ENCODE data around the gene SERINC5. TPM values are rescaled to one million over a fixed set of nuclear protein-coding genes. Genes with fewer than 3 reads are reported as not detected.

The SERINC5 gene
- total and polyA plus RNA-seq, 2 experiments from 2014 or later: 5.4 to 11.7 TPM

GRCh38 chr5:80125022-80125961 lies 130.6 kb downstream of the SERINC5 start:
- DNase-seq: no peak
- Histone ChIP-seq H3K4me3 (no peak overlapping the region), H3K9me3 (ENCODE audit: low read depth) (no peaks in the 10 kb centered on the region), H3K9ac (no peak overlapping the region), H3K27ac (0 out of 2 replicates have a peak overlapping the region, but pooled peaks have one; percentile 26), H3K9me2 (ENCODE audit: insufficient read depth) (no peaks in the 10 kb centered on the region), H3K4me2 (ENCODE audit: unreplicated experiment) (no peak overlapping the region), H4K20me1 (ENCODE audit: insufficient read depth) (no peaks in the 10 kb centered on the region), H3K36me3 (ENCODE audit: low read depth) (no peaks in the 10 kb centered on the region), H2AFZ (no peak overlapping the region), H3K79me2 (ENCODE audit: insufficient read depth) (no peaks in the 10 kb centered on the region), H3K4me1 (ENCODE audit: insufficient read depth) (peaks cover 10% of the 10 kb centered on the region), H3K27me3 (replicated peaks; ENCODE audit: insufficient read depth) (no peaks in the 10 kb centered on the region), H3F3A (ENCODE audit: insufficient read depth) (peaks cover 15% of the 10 kb centered on the region)
- in situ Hi-C loops (cut with MboI): no loop called here
- TF ChIP-seq EZH2phosphoT487 (IDR thresholded peaks at IDR 0.05; ENCODE audit: insufficient read depth, low read depth): no peak
- TF ChIP-seq EZH2 (IDR thresholded peaks at IDR 0.05; ENCODE audit: insufficient read depth, poor library complexity, severe bottlenecking): no peak
- WGBS, 2 experiments (ENCODE audit: low coverage in 1 of 2, low lambda C conversion rate in 2 of 2, missing lambda C conversion rate in 2 of 2): 78 to 80% methylated on average over 11 of the region's 11 CpGs

GRCh38 chr5:80124121-80124918 lies 131.5 kb downstream of the SERINC5 start:
- H3K79me2 ChIP-seq (ENCODE audit: insufficient read depth): no peaks in the 10 kb centered on the region
- H3K4me3 ChIP-seq: no peak overlapping the region
- no peak overlapping the region for H2AFZ ChIP-seq
- no peak overlapping the region for H3K9ac ChIP-seq
- no peaks in the 10 kb centered on the region for H3K9me3 ChIP-seq (ENCODE audit: low read depth)
- no peaks in the 10 kb centered on the region for H3K9me2 ChIP-seq (ENCODE audit: insufficient read depth)
- DNase-seq: no peak
- peaks cover 15% of the 10 kb centered on the region for H3F3A ChIP-seq (ENCODE audit: insufficient read depth)
- TF ChIP-seq EZH2phosphoT487 (IDR thresholded peaks at IDR 0.05; ENCODE audit: insufficient read depth, low read depth) (no peak), EZH2 (IDR thresholded peaks at IDR 0.05; ENCODE audit: insufficient read depth, poor library complexity, severe bottlenecking) (no peak)
- no peaks in the 10 kb centered on the region for H4K20me1 ChIP-seq (ENCODE audit: insufficient read depth)
- in situ Hi-C loops (cut with MboI): no loop called here
- H3K27ac ChIP-seq: no peak overlapping the region
- H3K36me3 ChIP-seq (ENCODE audit: low read depth): no peaks in the 10 kb centered on the region
- H3K4me2 ChIP-seq (ENCODE audit: unreplicated experiment): no peak overlapping the region
- 83 to 86% methylated on average over 9 of the region's 9 CpGs for WGBS, 2 experiments (ENCODE audit: low coverage in 1 of 2, low lambda C conversion rate in 2 of 2, missing lambda C conversion rate in 2 of 2)
- H3K4me1 ChIP-seq (ENCODE audit: insufficient read depth): peaks cover 10% of the 10 kb centered on the region
- no peaks in the 10 kb centered on the region for H3K27me3 ChIP-seq (replicated peaks; ENCODE audit: insufficient read depth)

DNA sequence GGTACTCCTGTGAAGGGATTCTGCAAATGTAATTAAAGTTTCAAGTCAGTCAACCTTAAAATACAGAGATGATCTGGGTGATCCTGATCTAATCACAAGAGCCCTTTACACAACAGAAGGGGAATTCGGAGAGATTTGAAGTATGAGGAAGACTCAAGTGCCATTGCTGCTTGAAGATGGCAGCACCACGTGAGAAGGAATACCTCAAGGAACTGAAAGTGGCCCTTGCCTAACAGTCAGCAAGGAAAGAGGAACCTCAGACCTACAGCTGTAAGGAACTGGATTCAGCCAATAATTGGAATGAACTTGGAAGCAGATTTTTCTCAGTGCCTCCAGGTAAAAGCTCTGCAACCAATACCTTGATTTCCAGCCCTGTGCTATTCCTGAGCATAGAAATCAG lies 133.3 kb downstream of the SERINC5 start:
- no peaks in the 10 kb centered on the region for H3K9me3 ChIP-seq (ENCODE audit: low read depth)
- H3K79me2 ChIP-seq (ENCODE audit: insufficient read depth): no peaks in the 10 kb centered on the region
- H3K4me3 ChIP-seq: no peak overlapping the region
- H4K20me1 ChIP-seq (ENCODE audit: insufficient read depth): no peaks in the 10 kb centered on the region
- no peak overlapping the region for H3K9ac ChIP-seq
- in situ Hi-C loops (cut with MboI): no loop called here
- H3K36me3 ChIP-seq (ENCODE audit: low read depth): no peaks in the 10 kb centered on the region
- TF ChIP-seq EZH2 (IDR thresholded peaks at IDR 0.05; ENCODE audit: insufficient read depth, poor library complexity, severe bottlenecking) (no peak), EZH2phosphoT487 (IDR thresholded peaks at IDR 0.05; ENCODE audit: insufficient read depth, low read depth) (no peak)
- H3K27me3 ChIP-seq (replicated peaks; ENCODE audit: insufficient read depth): no peaks in the 10 kb centered on the region
- WGBS, 2 experiments (ENCODE audit: low coverage in 1 of 2, low lambda C conversion rate in 2 of 2, missing lambda C conversion rate in 2 of 2): 55 to 68% methylated on average over 2 of the region's 2 CpGs
- H3K27ac ChIP-seq: no peak overlapping the region
- no peak overlapping the region for H2AFZ ChIP-seq
- H3F3A ChIP-seq (ENCODE audit: insufficient read depth): peaks cover 15% of the 10 kb centered on the region
- no peaks in the 10 kb centered on the region for H3K9me2 ChIP-seq (ENCODE audit: insufficient read depth)
- peaks cover 10% of the 10 kb centered on the region for H3K4me1 ChIP-seq (ENCODE audit: insufficient read depth)
- H3K4me2 ChIP-seq (ENCODE audit: unreplicated experiment): no peak overlapping the region
- DNase-seq: no peak

DNA sequence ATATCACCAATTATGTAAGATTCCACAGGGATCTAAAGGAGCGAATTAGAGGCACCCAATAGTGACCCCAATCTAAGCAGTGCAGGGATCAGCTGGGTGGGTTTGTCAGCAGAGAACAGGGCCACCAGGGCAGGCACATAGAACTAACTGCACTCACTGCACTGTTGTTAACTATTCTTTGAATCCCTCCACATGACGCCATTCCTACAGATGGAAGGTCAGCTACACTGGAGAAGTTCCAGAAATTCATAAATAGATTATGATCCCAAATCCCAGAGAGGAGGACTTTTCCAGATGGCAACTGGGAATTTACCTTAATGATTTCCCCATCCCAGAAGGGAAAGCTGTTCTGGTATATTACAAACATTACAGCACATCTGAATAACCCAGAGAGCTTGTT lies 136.5 kb downstream of the SERINC5 start:
- no peak for TF ChIP-seq EZH2 (IDR thresholded peaks at IDR 0.05; ENCODE audit: insufficient read depth, poor library complexity, severe bottlenecking)
- TF ChIP-seq EZH2phosphoT487 (IDR thresholded peaks at IDR 0.05; ENCODE audit: insufficient read depth, low read depth): no peak
- Histone ChIP-seq H3K36me3 (ENCODE audit: low read depth) (no peaks in the 10 kb centered on the region), H3K9ac (no peak overlapping the region), H2AFZ (no peak overlapping the region), H3K9me2 (ENCODE audit: insufficient read depth) (no peaks in the 10 kb centered on the region), H3K4me1 (ENCODE audit: insufficient read depth) (no peaks in the 10 kb centered on the region), H4K20me1 (ENCODE audit: insufficient read depth) (no peaks in the 10 kb centered on the region), H3K27ac (no peak overlapping the region), H3F3A (ENCODE audit: insufficient read depth) (no peaks in the 10 kb centered on the region), H3K27me3 (replicated peaks; ENCODE audit: insufficient read depth) (no peaks in the 10 kb centered on the region), H3K79me2 (ENCODE audit: insufficient read depth) (no peaks in the 10 kb centered on the region), H3K4me2 (ENCODE audit: unreplicated experiment) (no peak overlapping the region), H3K9me3 (ENCODE audit: low read depth) (no peaks in the 10 kb centered on the region), H3K4me3 (no peak overlapping the region)
- in situ Hi-C loops (cut with MboI): no loop called here
- no peak for DNase-seq
- WGBS, 2 experiments (ENCODE audit: low coverage in 1 of 2, low lambda C conversion rate in 2 of 2, missing lambda C conversion rate in 2 of 2): 91 to 97% methylated on average over 2 of the region's 2 CpGs
